Fibroblast of lung (primary cell): ENCODE measurements around the gene SOX1. TPM values are rescaled to one million over a fixed set of nuclear protein-coding genes. Genes with fewer than 3 reads are reported as not detected.

Source experiments
- DNase-seq, 2 donors: peaks; one replicate each; pipeline versions ENCODE4 v3.0.0 to v3.0.0-alpha.2; 2010; ENCODE audit warnings: low read depth in 2 of 2
- H2AFZ ChIP-seq: 2 replicates; pipeline ENCODE4 v1.5.1; 2012; ENCODE audit warnings: low read length, control low read depth, inconsistent platforms
- H3K27ac ChIP-seq: 2 replicates; pipeline ENCODE4 v1.5.1; 2011; ENCODE audit warnings: low read length, control low read depth; ENCODE audit not compliant: insufficient read depth
- H3K27me3 ChIP-seq: 2 replicates; pipeline ENCODE4 v1.5.1; 2011; ENCODE audit warnings: mild to moderate bottlenecking, low read length; ENCODE audit not compliant: control insufficient read depth, insufficient read depth
- H3K36me3 ChIP-seq: 2 replicates; pipeline ENCODE4 v1.5.1; 2011; ENCODE audit warnings: low read length; ENCODE audit not compliant: control insufficient read depth, insufficient read depth
- H3K4me1 ChIP-seq: 2 replicates; pipeline ENCODE4 v1.5.1; 2011; ENCODE audit warnings: low read length; ENCODE audit not compliant: control insufficient read depth, insufficient read depth; ENCODE audit errors: extremely low read depth
- H3K4me2 ChIP-seq: 2 replicates; pipeline ENCODE4 v1.5.1; 2011; ENCODE audit warnings: low read length, control low read depth; ENCODE audit not compliant: insufficient read depth; ENCODE audit errors: extremely low read depth
- H3K4me3 ChIP-seq, 4 experiments: fragments of 200-600 bp in 1 of 4; sonication (generic) in 1 of 4; replicated peaks in 1 of 4; 2 replicates each; pipeline ENCODE4 v1.5.1; 2011 to 2016; ENCODE audit warnings: low read length in 4 of 4, low read depth in 3 of 4, mild to moderate bottlenecking in 3 of 4, control low read depth in 2 of 4, inconsistent platforms in 1 of 4, mixed read lengths in 1 of 4; ENCODE audit not compliant: insufficient read depth in 1 of 4; ENCODE audit errors: control extremely low read depth in 1 of 4
- H3K79me2 ChIP-seq: 2 replicates; pipeline ENCODE4 v1.5.1; 2012; ENCODE audit warnings: mild to moderate bottlenecking, low read length, inconsistent platforms; ENCODE audit not compliant: control insufficient read depth, insufficient read depth
- H3K9ac ChIP-seq: 2 replicates; pipeline ENCODE4 v1.5.1; 2011; ENCODE audit warnings: mild to moderate bottlenecking, low read length, control low read depth; ENCODE audit not compliant: insufficient read depth
- H3K9me3 ChIP-seq: 2 replicates; pipeline ENCODE4 v1.5.1; 2012; ENCODE audit warnings: low read depth, low read length; ENCODE audit not compliant: control insufficient read depth, insufficient read depth
- H4K20me1 ChIP-seq: 2 replicates; pipeline ENCODE4 v1.5.1; 2011; ENCODE audit warnings: low read length; ENCODE audit not compliant: control insufficient read depth, insufficient read depth; ENCODE audit errors: extremely low read depth
- CTCF ChIP-seq, 2 donors: IDR thresholded peaks in 1 of 2; conservative IDR thresholded peaks in 1 of 2; 1 replicate in 1 of 2; 2 replicates in 1 of 2; pipeline ENCODE4 v1.5.1; 2011 to 2012; ENCODE audit warnings: low read length in 2 of 2, control low read depth in 1 of 2, inconsistent platforms in 1 of 2, low read depth in 1 of 2, mild to moderate bottlenecking in 1 of 2
- EZH2 ChIP-seq: IDR thresholded peaks from 2 replicates; pipeline ENCODE4 v1.5.1; 2012; ENCODE audit warnings: low read length, control low read depth, mild to moderate bottlenecking; ENCODE audit errors: missing control alignments
- polyA plus RNA-seq, 2 donors: library from polyadenylated mRNA; depleted of rRNA in 1 of 2; stranded (reverse) in 1 of 2; unstranded in 1 of 2; fragments of >200 nt; gene quantifications; 2 replicates each; pipeline ENCODE4 v1.2.1, GENCODE V29; 2011 to 2012; ENCODE audit warnings: missing spikeins in 1 of 2
- total RNA-seq: library from RNA; depleted of rRNA; stranded (reverse); fragments of >200 nt; gene quantifications from 2 replicates; pipeline ENCODE4 v1.2.1, GENCODE V29; 2014

Gene SOX1
- total and polyA plus RNA-seq, 2 donors (not counting 1 experiment from before 2014, with no cell fraction given) = not detected

GRCh38 chr13:112057736-112058518, 9.0 kb upstream of the SOX1 start:
- H3K4me1 ChIP-seq = no peaks in the 10 kb centered on the region
- no peak for TF ChIP-seq CTCF (conservative IDR thresholded peaks at IDR 0.05 in 1 of 2, IDR thresholded peaks at IDR 0.05 in 1 of 2; ENCODE audit: low read depth in 1 of 2, low read length in 2 of 2)
- no peak for TF ChIP-seq EZH2
- no peaks in the 10 kb centered on the region for H4K20me1 ChIP-seq
- no peaks in the 10 kb centered on the region for H3K9me3 ChIP-seq
- no peak overlapping the region for H3K4me3 ChIP-seq
- peaks cover 57% of the 10 kb centered on the region for H3K27me3 ChIP-seq
- no peak overlapping the region for H3K9ac ChIP-seq
- no peak overlapping the region for H3K4me2 ChIP-seq
- no peak overlapping the region for H2AFZ ChIP-seq
- H3K36me3 ChIP-seq = no peaks in the 10 kb centered on the region
- no peaks in the 10 kb centered on the region for H3K79me2 ChIP-seq
- no peak for DNase-seq
- H3K27ac ChIP-seq = no peak overlapping the region

GRCh38 chr13:112058519-112058873, 8.5 kb upstream of the SOX1 start:
- no peaks in the 10 kb centered on the region for H3K36me3 ChIP-seq
- no peak for DNase-seq
- H3K4me2 ChIP-seq = no peak overlapping the region
- no peaks in the 10 kb centered on the region for H3K9me3 ChIP-seq
- no peak overlapping the region for H2AFZ ChIP-seq
- no peak overlapping the region for H3K4me3 ChIP-seq
- peaks cover 54% of the 10 kb centered on the region for H3K27me3 ChIP-seq
- TF ChIP-seq CTCF (conservative IDR thresholded peaks at IDR 0.05 in 1 of 2, IDR thresholded peaks at IDR 0.05 in 1 of 2; ENCODE audit: low read depth in 1 of 2, low read length in 2 of 2) = no peak
- TF ChIP-seq EZH2 = no peak
- H3K9ac ChIP-seq = no peak overlapping the region
- no peaks in the 10 kb centered on the region for H3K4me1 ChIP-seq
- no peak overlapping the region for H3K27ac ChIP-seq
- H3K79me2 ChIP-seq = no peaks in the 10 kb centered on the region
- H4K20me1 ChIP-seq = no peaks in the 10 kb centered on the region

DNA sequence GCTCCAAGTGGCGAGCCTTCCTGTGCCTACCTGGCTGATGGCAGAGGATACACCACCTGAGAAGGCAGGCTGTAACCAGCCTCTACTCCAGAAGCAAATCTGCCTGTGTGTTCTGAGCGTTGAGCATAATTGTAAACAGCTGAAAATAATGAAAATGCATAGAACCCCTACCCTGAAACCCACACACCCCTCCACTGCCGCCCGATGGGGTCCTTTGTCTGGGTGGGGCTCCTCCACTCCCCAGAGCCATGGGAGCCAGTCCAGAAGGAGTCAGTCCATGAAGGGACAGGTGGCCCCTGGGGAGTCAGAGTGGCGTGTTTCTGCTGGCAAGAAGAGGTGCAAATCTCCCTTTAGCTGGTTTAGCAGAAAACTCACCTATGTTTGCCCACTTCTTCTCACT, 8.0 kb upstream of the SOX1 start:
- no peak for DNase-seq
- Histone ChIP-seq H3K9me3 (no peaks in the 10 kb centered on the region), H3K9ac (no peak overlapping the region), H3K36me3 (no peaks in the 10 kb centered on the region), H3K4me1 (no peaks in the 10 kb centered on the region), H3K27ac (no peak overlapping the region), H2AFZ (no peak overlapping the region), H3K79me2 (no peaks in the 10 kb centered on the region), H4K20me1 (no peaks in the 10 kb centered on the region), H3K4me2 (no peak overlapping the region), H3K27me3 (peaks cover 54% of the 10 kb centered on the region), H3K4me3 (no peak overlapping the region)
- TF ChIP-seq EZH2 (no peak), CTCF (conservative IDR thresholded peaks at IDR 0.05 in 1 of 2, IDR thresholded peaks at IDR 0.05 in 1 of 2; ENCODE audit: low read depth in 1 of 2, low read length in 2 of 2) (no peak)
